IMR-90 (cell line): ENCODE data around the gene C10orf95. TPM values are rescaled to one million over a fixed set of nuclear protein-coding genes. Genes with fewer than 3 reads are reported as not detected.
A peak's percentile ranks its signal among the peaks of the same experiment; 100 is the strongest.

ENCODE experiments used
- ATAC-seq: fragments of 200-7000 bp; cut with Tn5 transposase; 2 replicates; pipeline ENCODE4 v1.9.1; 2020; ENCODE audit warnings: low read depth, mild to moderate bottlenecking, moderate library complexity
- BruUV-seq: library from RNA; stranded (reverse); fragments of 400-500 nt; replicated peaks from 2 replicates; lab custom pipeline; 2021; lab: Mats Ljungman, UMichigan
- CTCF ChIA-PET: fragments of 300-600 bp; formaldehyde crosslinking; extraction: SDS; loops from one replicate; lab custom pipeline; 2021; ENCODE audit warnings: antibody characterized with exemption; lab: Yijun Ruan, JAX
- POLR2A ChIA-PET: fragments of 300-600 bp; sonication (Branson Sonifier 250); formaldehyde crosslinking; loops from one replicate; lab custom pipeline; 2022; ENCODE audit warnings: antibody characterized with exemption; ENCODE audit not compliant: unreplicated experiment; lab: Charles Lee
- DNase-seq: peaks from one replicate; pipeline ENCODE4 v3.0.0; 2013
- H2AFZ ChIP-seq: replicated peaks from 2 replicates; pipeline ENCODE3; 2013; ENCODE audit warnings: low read length, mild to moderate bottlenecking; ENCODE audit not compliant: poor library complexity
- H2AK5ac ChIP-seq: 2 replicates; pipeline ENCODE4 v1.6.1; 2013; ENCODE audit warnings: low read depth, low read length, inconsistent platforms
- H2AK9ac ChIP-seq: replicated peaks from 2 replicates; pipeline ENCODE3; 2013; ENCODE audit warnings: mild to moderate bottlenecking, low read depth, low read length, moderate library complexity; ENCODE audit not compliant: poor library complexity
- H2BK120ac ChIP-seq: 2 replicates; pipeline ENCODE4 v1.6.1; 2013; ENCODE audit warnings: low read depth, low read length, inconsistent platforms
- H2BK15ac ChIP-seq: 3 replicates; pipeline ENCODE4 v1.6.1; 2013; ENCODE audit warnings: low read depth, low read length, inconsistent platforms
- H2BK20ac ChIP-seq: 2 replicates; pipeline ENCODE4 v1.6.1; 2013; ENCODE audit warnings: low read depth, mild to moderate bottlenecking, inconsistent platforms, low read length, moderate library complexity
- H2BK5ac ChIP-seq: 2 replicates; pipeline ENCODE4 v1.6.1; 2013; ENCODE audit warnings: mild to moderate bottlenecking, low read depth, low read length, inconsistent platforms; ENCODE audit not compliant: poor library complexity, severe bottlenecking
- H3K14ac ChIP-seq: replicated peaks from 2 replicates; pipeline ENCODE4 v1.6.1; 2013; ENCODE audit warnings: low read depth, low read length, inconsistent platforms
- H3K18ac ChIP-seq: 2 replicates; pipeline ENCODE4 v1.6.1; 2013; ENCODE audit warnings: low read depth, low read length, control low read depth
- H3K23ac ChIP-seq: 2 replicates; pipeline ENCODE4 v1.6.1; 2013; ENCODE audit warnings: low read depth, low read length, inconsistent platforms
- H3K27ac ChIP-seq: 2 replicates; pipeline ENCODE4 v1.5.1; 2013; ENCODE audit warnings: mild to moderate bottlenecking, control low read depth, low read length; ENCODE audit not compliant: insufficient read depth
- H3K27me3 ChIP-seq: 2 replicates; pipeline ENCODE4 v1.6.1; 2013; ENCODE audit warnings: low read length; ENCODE audit not compliant: control insufficient read depth, insufficient read depth
- H3K36me3 ChIP-seq: 2 replicates; pipeline ENCODE4 v1.6.1; 2013; ENCODE audit warnings: low read length, mixed read lengths; ENCODE audit not compliant: control insufficient read depth, insufficient read depth
- H3K4ac ChIP-seq: 2 replicates; pipeline ENCODE4 v1.6.1; 2013; ENCODE audit warnings: low read depth, low read length, inconsistent platforms
- H3K4me1 ChIP-seq: 2 replicates; pipeline ENCODE4 v1.6.1; 2013; ENCODE audit warnings: low read length, mixed read lengths; ENCODE audit not compliant: control insufficient read depth, insufficient read depth
- H3K4me2 ChIP-seq: 2 replicates; pipeline ENCODE4 v1.6.1; 2013; ENCODE audit warnings: low read depth, mild to moderate bottlenecking, control low read depth, low read length, moderate library complexity
- H3K4me3 ChIP-seq: 2 replicates; pipeline ENCODE4 v1.5.1; 2013; ENCODE audit warnings: low read depth, mild to moderate bottlenecking, control low read depth, low read length, moderate library complexity; ENCODE audit not compliant: insufficient read depth
- H3K56ac ChIP-seq: 2 replicates; pipeline ENCODE4 v1.6.1; 2013; ENCODE audit warnings: low read length, inconsistent platforms; ENCODE audit not compliant: insufficient read depth; ENCODE audit errors: extremely low read depth
- H3K79me1 ChIP-seq, 2 experiments: 2 replicates each; pipeline ENCODE4 v1.6.1; 2013; ENCODE audit warnings: low read length in 2 of 2, inconsistent platforms in 1 of 2, low read depth in 1 of 2
- H3K9ac ChIP-seq: 2 replicates; pipeline ENCODE4 v1.6.1; 2013; ENCODE audit warnings: low read depth, low read length, control low read depth
- H3K9me1 ChIP-seq: 2 replicates; pipeline ENCODE4 v1.6.1; 2013; ENCODE audit warnings: low read length, inconsistent platforms; ENCODE audit not compliant: insufficient read depth
- H3K9me3 ChIP-seq: 2 replicates; pipeline ENCODE4 v1.6.1; 2013; ENCODE audit warnings: low read length; ENCODE audit not compliant: control insufficient read depth, insufficient read depth
- H4K20me1 ChIP-seq: 2 replicates; pipeline ENCODE4 v1.6.1; 2013; ENCODE audit warnings: low read length, inconsistent platforms; ENCODE audit not compliant: insufficient read depth
- H4K5ac ChIP-seq: 2 replicates; pipeline ENCODE4 v1.6.1; 2013; ENCODE audit warnings: mild to moderate bottlenecking, low read depth, low read length, control low read depth
- H4K8ac ChIP-seq, 2 experiments: 2 replicates each; pipeline ENCODE4 v1.6.1; 2013; ENCODE audit warnings: low read depth in 2 of 2, low read length in 2 of 2, control low read depth in 1 of 2, inconsistent platforms in 1 of 2
- H4K91ac ChIP-seq: 2 replicates; pipeline ENCODE4 v1.6.1; 2013; ENCODE audit warnings: low read depth, low read length, inconsistent platforms; ENCODE audit not compliant: insufficient read depth
- BHLHE40 ChIP-seq: fragments of 150-350 bp; IDR thresholded peaks from 2 replicates; pipeline ENCODE4 v1.6.1; 2016; ENCODE audit warnings: mild to moderate bottlenecking, low read depth, low read length
- FOS ChIP-seq: fragments of 150-350 bp; IDR thresholded peaks from 2 replicates; pipeline ENCODE4 v1.6.1; 2016; ENCODE audit warnings: low read depth, low read length
- MAFK ChIP-seq: IDR thresholded peaks from 2 replicates; pipeline ENCODE4 v1.6.1; 2012; ENCODE audit warnings: low read depth, low read length, improper control_type of control experiment
- MAZ ChIP-seq: IDR thresholded peaks from 2 replicates; pipeline ENCODE4 v1.6.1; 2012; ENCODE audit warnings: low read depth, mild to moderate bottlenecking, low read length, improper control_type of control experiment, moderate library complexity, borderline replicate concordance
- WGBS, 2 experiments: methylation state at CpG; one replicate each; pipeline versions ENCODE4 v1.1.5 to v1.1.7; 2013; ENCODE audit warnings: missing lambda C conversion rate in 2 of 2; ENCODE audit not compliant: insufficient read length in 1 of 2; ENCODE audit errors: extremely low coverage in 2 of 2; 5-methylcytosine and 5-hydroxymethylcytosine counted together
- dilution Hi-C: fragments of 300-500 bp; cut with HindIII; formaldehyde crosslinking; loops from one replicate; pipeline ENCODE4 v1.14.3; 2018; ENCODE audit warnings: low sequenced_read_pairs; ENCODE audit not compliant: unreplicated experiment
- in situ Hi-C: fragments of 300-500 bp; cut with MboI; formaldehyde crosslinking; loops from 3 replicates; pipeline ENCODE4 v1.14.3; 2019; ENCODE audit warnings: low sequenced_read_pairs, inconsistent platforms, mixed read lengths
- intact Hi-C: fragments of 100-400 bp; cut with micrococcal nuclease; formaldehyde crosslinking; loops from 2 replicates; pipeline ENCODE4 v1.10.0; 2022
- polyA plus RNA-seq, 3 experiments: library from polyadenylated mRNA; depleted of rRNA; stranded (reverse); fragments of >200 nt; gene quantifications; 2 replicates each; pipeline ENCODE4 v1.2.3, GENCODE V29; 2012; ENCODE audit warnings: low replicate concordance in 1 of 3
- total RNA-seq: library from RNA; depleted of rRNA; stranded (reverse); fragments of >200 nt; gene quantifications from 2 replicates; pipeline ENCODE4 v1.2.3, GENCODE V29; 2012

Gene C10orf95
- total and polyA plus RNA-seq, 2 of the 4 experiments (the other 2 are of a cell fraction) = not detected

DNA sequence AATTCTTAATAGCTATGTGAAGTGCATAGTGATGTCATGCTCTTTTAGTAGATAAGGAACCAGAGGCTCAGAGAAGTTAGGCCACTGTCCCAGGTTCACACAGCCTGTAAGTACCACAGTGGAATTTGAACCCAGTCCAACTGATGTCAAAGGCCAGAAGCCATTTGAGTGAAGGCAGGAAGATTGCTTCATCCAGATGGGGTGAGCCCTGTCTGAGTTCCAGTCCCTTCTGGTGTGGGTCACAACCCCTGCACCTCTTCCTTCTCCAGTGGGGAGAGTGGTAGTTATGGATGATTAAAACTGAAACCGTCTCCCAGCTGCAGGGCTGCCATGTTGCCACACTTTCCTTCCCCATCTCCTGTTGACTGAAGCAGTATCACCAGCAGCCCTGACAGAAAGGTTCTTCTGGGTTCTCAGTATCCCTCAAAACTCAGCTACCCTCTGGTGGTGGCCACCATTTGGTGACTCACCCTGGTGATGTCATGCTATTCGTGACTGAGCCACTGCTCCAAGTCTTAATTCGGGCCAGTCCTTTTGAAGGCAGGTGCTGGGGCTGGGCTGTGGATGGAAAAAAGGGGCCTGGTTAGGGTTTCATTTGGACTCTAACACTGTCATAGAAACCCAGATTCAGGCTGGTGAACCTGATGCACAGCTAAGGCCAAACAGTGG is 1.5 kb upstream of the C10orf95 start:
- peak overlapping the region; percentile 12; the same call in 1 of the 2 replicates for H3K4me2 ChIP-seq

More for the DNA sequence above, 1.5 kb upstream of the C10orf95 start:
- no peak for TF ChIP-seq MAFK
- TF ChIP-seq BHLHE40 = 0 out of 2 replicates have a peak, but pooled peaks have one; percentile 22
- TF ChIP-seq FOS = peak; percentile 88
- TF ChIP-seq MAZ = no peak
- H3K27ac ChIP-seq = no peak overlapping the region
- peak overlapping the region; percentile 24 for H4K91ac ChIP-seq
- 0 out of 2 replicates have a peak overlapping the region, but pooled peaks have one; percentile 5 for H3K14ac ChIP-seq
- peak; percentile 85 for DNase-seq
- intact Hi-C loops (no loop called here), dilution Hi-C loops (no loop called here), in situ Hi-C loops (no loop called here)
- no TSS peak for BruUV-seq
- H3K9ac ChIP-seq = no peak overlapping the region
- peak overlapping the region; percentile 66; the same call in 1 of the 3 replicates for H2BK15ac ChIP-seq
- no peak overlapping the region for H3K56ac ChIP-seq
- no peaks in the 10 kb centered on the region for H3K27me3 ChIP-seq
- ChIA-PET CTCF (no interaction called here), POLR2A (interaction anchor here (0.6 kb wide), 2 partner anchors 18 to 220 kb away, joined by 5 to 7 read pairs; no protein-coding TSS in a partner anchor)
- H3K36me3 ChIP-seq = no peaks in the 10 kb centered on the region
- peak overlapping the region; percentile 28 for H3K4ac ChIP-seq
- H2AK9ac ChIP-seq = peak overlapping the region; percentile 74
- peaks cover 13% of the 10 kb centered on the region for H3K4me1 ChIP-seq
- H3K23ac ChIP-seq = peak overlapping the region; percentile 18; the same call in 1 of the 2 replicates
- peak; percentile 7; the same call in 1 of the 2 replicates for ATAC-seq
- peak overlapping the region; percentile 30; the same call in 1 of the 2 replicates for H4K5ac ChIP-seq
- peak overlapping the region; percentile 40; the same call in 1 of the 2 replicates for H3K18ac ChIP-seq
- H2AFZ ChIP-seq = peak overlapping the region; percentile 82
- H2BK20ac ChIP-seq = peak overlapping the region; percentile 36; the same call in 1 of the 2 replicates
- peaks cover 19% of the 10 kb centered on the region for H3K9me1 ChIP-seq
- no peak overlapping the region for H4K8ac ChIP-seq
- H3K9me3 ChIP-seq = no peaks in the 10 kb centered on the region
- peak overlapping the region; percentile 69 for H2AK5ac ChIP-seq
- no CpG with 5 or more reads among the region's 3 CpGs for WGBS, 2 experiments
- peak overlapping the region; percentile 37; the same call in 1 of the 2 replicates for H2BK120ac ChIP-seq
- peak overlapping the region; percentile 66 for H2BK5ac ChIP-seq
- no peak overlapping the region for H3K4me3 ChIP-seq
- peaks cover 4% of the 10 kb centered on the region in 2 experiments; a peak in 2 of 4 replicates for H3K79me1 ChIP-seq
- H4K20me1 ChIP-seq = no peaks in the 10 kb centered on the region; the same call in 1 of the 2 replicates
